ENCODE data around the gene ATP2B1. TPM values are rescaled to one million over a fixed set of nuclear protein-coding genes. Genes with fewer than 3 reads are reported as not detected.

Gene ATP2B1
- total and polyA plus RNA-seq, 2 of the 13 experiments (the other 11 are each of a cell fraction or from before 2014, with no cell fraction given): 12.1 to 60.2 TPM

DNA sequence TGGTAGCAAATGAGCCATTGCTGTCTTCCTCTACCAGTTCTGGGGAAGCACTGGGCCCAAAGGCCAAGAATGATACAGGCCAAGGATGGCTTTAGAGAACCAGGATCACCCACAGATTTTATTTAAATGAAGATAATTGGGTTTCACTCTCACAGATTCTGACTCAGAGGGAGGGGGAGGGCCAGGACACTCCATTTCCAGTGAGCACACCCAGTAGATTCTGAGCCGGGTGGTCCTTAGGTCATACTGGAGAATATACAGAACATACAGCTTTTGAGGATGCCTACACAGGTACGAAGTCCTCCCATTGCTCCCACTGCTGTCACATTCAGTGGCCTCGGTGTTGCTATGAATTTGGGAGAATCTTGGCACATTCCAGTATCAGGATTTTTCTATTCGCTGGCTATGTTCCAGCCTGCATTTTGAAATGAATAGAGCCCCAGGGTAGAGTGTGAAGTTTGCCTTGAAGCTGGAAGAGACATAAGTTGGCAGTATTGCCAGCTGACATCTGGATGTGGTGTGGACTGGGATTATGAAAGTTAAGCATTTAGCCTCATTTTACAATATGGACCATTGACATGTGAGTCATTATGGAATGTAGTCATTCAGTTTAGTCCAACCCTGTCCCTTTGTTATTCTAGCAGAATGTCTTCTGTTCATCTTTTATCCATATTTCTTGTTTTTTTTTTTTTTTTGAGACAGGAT is 137.0 kb downstream of the ATP2B1 start (continued):
- no peak for TF ChIP-seq DNMT3B (CRISPR knock-in tag; conservative IDR thresholded peaks at IDR 0.05)

DNA sequence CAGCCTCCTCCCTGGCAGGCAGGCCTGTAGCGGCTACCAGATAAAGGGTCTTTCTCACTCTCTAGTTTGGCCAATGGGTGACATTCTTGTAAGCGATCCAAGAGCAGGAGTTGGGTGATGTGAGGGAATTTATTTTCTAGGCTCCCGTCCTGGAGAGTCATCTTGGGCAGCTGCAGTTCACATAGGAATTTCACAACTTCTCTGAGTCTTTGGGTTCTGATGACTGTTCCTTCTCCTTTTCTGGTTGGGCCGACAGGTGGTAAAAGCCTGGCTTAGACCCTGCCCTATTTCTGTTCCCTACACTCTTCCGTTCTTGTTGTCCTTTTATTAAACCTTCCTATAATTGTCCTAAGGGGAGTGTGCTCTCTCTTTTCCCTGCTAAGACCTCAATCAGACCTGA is 140.2 kb downstream of the ATP2B1 start:
- Histone ChIP-seq H3K27me3 (ENCODE audit: control insufficient read depth in 1 of 2, insufficient read depth in 2 of 2, low read length in 2 of 2) (peaks cover 0 to 3% of the 10 kb centered on the region in 2 experiments; a peak in 1 of 5 replicates), H2AFZ (ENCODE audit: low read length) (no peak overlapping the region), H3K9me3 (ENCODE audit: low read length) (no peaks in the 10 kb centered on the region), H4K20me1 (ENCODE audit: insufficient read depth, low read length) (no peaks in the 10 kb centered on the region), H3K9ac (ENCODE audit: insufficient read depth, low read depth, low read length) (no peak overlapping the region), H3K4me2 (ENCODE audit: low read depth, low read length) (no peak overlapping the region), H3K4me1 (ENCODE audit: insufficient read depth, low read length) (no peaks in the 10 kb centered on the region), H3K79me2 (ENCODE audit: insufficient read depth, low read length) (no peaks in the 10 kb centered on the region), H3K4me3 (replicated peaks in 1 of 3; ENCODE audit: insufficient read depth in 1 of 3, low read depth in 2 of 3, low read length in 3 of 3) (no peak overlapping the region), H3K27ac (ENCODE audit: extremely low read length, insufficient read depth, low read length) (no peak overlapping the region), H3K36me3 (replicated peaks in 1 of 2; ENCODE audit: control insufficient read depth in 1 of 2, insufficient read depth in 2 of 2, low read length in 2 of 2) (no peaks in the 10 kb centered on the region)
- FAIRE-seq (no peak), ATAC-seq (no peak), DNase-seq (ENCODE audit: low spot score) (no peak)
- intact Hi-C loops (cut with micrococcal nuclease; ENCODE audit: unreplicated experiment) (no loop called here), in situ Hi-C loops (cut with HindIII; ENCODE audit: extremely low pct_ligation_motif_present, low pct_unique_long_range_greater_than_20kb) (no loop called here)
- no TSS peak for BruUV-seq (replicated peaks)
- POLR2A ChIA-PET: no interaction called here
- 58% methylated on average over 5 of the region's 5 CpGs for WGBS (ENCODE audit: low lambda C conversion rate)
- CTCF ChIA-PET (ENCODE audit: low intra/inter-chr PET ratio, low total read pairs): no interaction called here
- TF ChIP-seq, protein P1, sequence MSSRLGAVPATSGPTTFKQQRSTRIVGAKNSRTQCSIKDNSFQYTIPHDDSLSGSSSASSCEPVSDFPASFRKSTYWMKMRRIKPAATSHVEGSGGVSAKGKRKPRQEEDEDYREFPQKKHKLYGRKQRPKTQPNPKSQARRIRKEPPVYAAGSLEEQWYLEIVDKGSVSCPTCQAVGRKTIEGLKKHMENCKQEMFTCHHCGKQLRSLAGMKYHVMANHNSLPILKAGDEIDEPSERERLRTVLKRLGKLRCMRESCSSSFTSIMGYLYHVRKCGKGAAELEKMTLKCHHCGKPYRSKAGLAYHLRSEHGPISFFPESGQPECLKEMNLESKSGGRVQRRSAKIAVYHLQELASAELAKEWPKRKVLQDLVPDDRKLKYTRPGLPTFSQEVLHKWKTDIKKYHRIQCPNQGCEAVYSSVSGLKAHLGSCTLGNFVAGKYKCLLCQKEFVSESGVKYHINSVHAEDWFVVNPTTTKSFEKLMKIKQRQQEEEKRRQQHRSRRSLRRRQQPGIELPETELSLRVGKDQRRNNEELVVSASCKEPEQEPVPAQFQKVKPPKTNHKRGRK (CRISPR knock-in tag; IDR thresholded peaks at IDR 0.05): no peak
- TF ChIP-seq ZNF605 (CRISPR knock-in tag; IDR thresholded peaks at IDR 0.05) (no peak), ZNF367 (CRISPR knock-in tag; IDR thresholded peaks at IDR 0.05; ENCODE audit: borderline replicate concordance) (no peak), TBP (CRISPR knock-in tag; IDR thresholded peaks at IDR 0.05) (no peak), MLLT10 (CRISPR knock-in tag; IDR thresholded peaks at IDR 0.05) (no peak), ZFP36L1 (CRISPR knock-in tag; IDR thresholded peaks at IDR 0.05) (no peak), CCAR2 (optimal IDR thresholded peaks at IDR 0.05; ENCODE audit: low read depth, low read length) (no peak), ZNF350 (CRISPR knock-in tag; IDR thresholded peaks at IDR 0.05; ENCODE audit: borderline replicate concordance, low read depth) (no peak), HIVEP1 (CRISPR knock-in tag; IDR thresholded peaks at IDR 0.05) (no peak), NFE2L2 (IDR thresholded peaks at IDR 0.05; ENCODE audit: low read length) (no peak), ZNF883 (CRISPR knock-in tag; IDR thresholded peaks at IDR 0.05; ENCODE audit: not compliant biosample characterization) (no peak), SNAPC2 (CRISPR knock-in tag; IDR thresholded peaks at IDR 0.05) (no peak)
- TF ChIP-seq, protein P2, sequence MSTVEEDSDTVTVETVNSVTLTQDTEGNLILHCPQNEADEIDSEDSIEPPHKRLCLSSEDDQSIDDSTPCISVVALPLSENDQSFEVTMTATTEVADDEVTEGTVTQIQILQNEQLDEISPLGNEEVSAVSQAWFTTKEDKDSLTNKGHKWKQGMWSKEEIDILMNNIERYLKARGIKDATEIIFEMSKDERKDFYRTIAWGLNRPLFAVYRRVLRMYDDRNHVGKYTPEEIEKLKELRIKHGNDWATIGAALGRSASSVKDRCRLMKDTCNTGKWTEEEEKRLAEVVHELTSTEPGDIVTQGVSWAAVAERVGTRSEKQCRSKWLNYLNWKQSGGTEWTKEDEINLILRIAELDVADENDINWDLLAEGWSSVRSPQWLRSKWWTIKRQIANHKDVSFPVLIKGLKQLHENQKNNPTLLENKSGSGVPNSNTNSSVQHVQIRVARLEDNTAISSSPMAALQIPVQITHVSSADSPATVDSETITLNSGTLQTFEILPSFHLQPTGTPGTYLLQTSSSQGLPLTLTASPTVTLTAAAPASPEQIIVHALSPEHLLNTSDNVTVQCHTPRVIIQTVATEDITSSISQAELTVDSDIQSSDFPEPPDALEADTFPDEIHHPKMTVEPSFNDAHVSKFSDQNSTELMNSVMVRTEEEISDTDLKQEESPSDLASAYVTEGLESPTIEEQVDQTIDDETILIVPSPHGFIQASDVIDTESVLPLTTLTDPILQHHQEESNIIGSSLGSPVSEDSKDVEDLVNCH (CRISPR knock-in tag; IDR thresholded peaks at IDR 0.05): no peak
- TF ChIP-seq, protein P3, sequence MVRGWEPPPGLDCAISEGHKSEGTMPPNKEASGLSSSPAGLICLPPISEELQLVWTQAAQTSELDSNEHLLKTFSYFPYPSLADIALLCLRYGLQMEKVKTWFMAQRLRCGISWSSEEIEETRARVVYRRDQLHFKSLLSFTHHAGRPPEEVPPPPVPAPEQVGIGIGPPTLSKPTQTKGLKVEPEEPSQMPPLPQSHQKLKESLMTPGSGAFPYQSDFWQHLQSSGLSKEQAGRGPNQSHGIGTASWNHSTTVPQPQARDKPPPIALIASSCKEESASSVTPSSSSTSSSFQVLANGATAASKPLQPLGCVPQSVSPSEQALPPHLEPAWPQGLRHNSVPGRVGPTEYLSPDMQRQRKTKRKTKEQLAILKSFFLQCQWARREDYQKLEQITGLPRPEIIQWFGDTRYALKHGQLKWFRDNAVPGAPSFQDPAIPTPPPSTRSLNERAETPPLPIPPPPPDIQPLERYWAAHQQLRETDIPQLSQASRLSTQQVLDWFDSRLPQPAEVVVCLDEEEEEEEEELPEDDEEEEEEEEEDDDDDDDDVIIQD (CRISPR knock-in tag; IDR thresholded peaks at IDR 0.05; ENCODE audit: low read depth): no peak
- TF ChIP-seq, protein P4, sequence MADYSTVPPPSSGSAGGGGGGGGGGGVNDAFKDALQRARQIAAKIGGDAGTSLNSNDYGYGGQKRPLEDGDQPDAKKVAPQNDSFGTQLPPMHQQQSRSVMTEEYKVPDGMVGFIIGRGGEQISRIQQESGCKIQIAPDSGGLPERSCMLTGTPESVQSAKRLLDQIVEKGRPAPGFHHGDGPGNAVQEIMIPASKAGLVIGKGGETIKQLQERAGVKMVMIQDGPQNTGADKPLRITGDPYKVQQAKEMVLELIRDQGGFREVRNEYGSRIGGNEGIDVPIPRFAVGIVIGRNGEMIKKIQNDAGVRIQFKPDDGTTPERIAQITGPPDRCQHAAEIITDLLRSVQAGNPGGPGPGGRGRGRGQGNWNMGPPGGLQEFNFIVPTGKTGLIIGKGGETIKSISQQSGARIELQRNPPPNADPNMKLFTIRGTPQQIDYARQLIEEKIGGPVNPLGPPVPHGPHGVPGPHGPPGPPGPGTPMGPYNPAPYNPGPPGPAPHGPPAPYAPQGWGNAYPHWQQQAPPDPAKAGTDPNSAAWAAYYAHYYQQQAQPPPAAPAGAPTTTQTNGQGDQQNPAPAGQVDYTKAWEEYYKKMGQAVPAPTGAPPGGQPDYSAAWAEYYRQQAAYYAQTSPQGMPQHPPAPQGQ (CRISPR knock-in tag; IDR thresholded peaks at IDR 0.05; ENCODE audit: borderline replicate concordance): no peak
